K562 (cell line): Measurements from ENCODE around the gene SDHC. TPM values are rescaled to one million over a fixed set of nuclear protein-coding genes. Genes with fewer than 3 reads are reported as not detected.

Experiments used
- CBX8 ChIP-seq: fragments of 200-600 bp; sonication (generic); IDR thresholded peaks from 2 replicates; pipeline ENCODE4 v1.6.1; 2012; ENCODE audit warnings: borderline replicate concordance, mixed run types, low read depth, mild to moderate bottlenecking, moderate library complexity, mixed read lengths, low read length, control low read depth, inconsistent platforms; ENCODE audit not compliant: poor library complexity, severe bottlenecking; ENCODE audit errors: extremely low read depth
- GATAD2B ChIP-seq: fragments of 450-650 bp; IDR thresholded peaks from 2 replicates; pipeline ENCODE4 v1.6.1; 2017; ENCODE audit warnings: mild to moderate bottlenecking, borderline replicate concordance
- HSF4 ChIP-seq: fragments of 250-450 bp; sonication (Bioruptor Pico); IDR thresholded peaks from 2 replicates; pipeline ENCODE4 v2.1.2; 2022; ENCODE audit warnings: mild to moderate bottlenecking, moderate library complexity, borderline replicate concordance
- KLF6 ChIP-seq: fragments of 250-450 bp; sonication (Bioruptor Pico); IDR thresholded peaks from 2 replicates; pipeline ENCODE4 v1.4.0; 2020; ENCODE audit warnings: mild to moderate bottlenecking, moderate library complexity, borderline replicate concordance
- MAZ ChIP-seq, 2 experiments: fragments of 450-650 bp in 1 of 2; sonication (generic) in 1 of 2; formaldehyde crosslinking; IDR thresholded peaks in 1 of 2; conservative IDR thresholded peaks in 1 of 2; 2 replicates each; pipeline versions ENCODE4 v1.4.0 to v1.5.0; 2020; ENCODE audit warnings: mild to moderate bottlenecking in 1 of 2, missing genetic modification reagents in 1 of 2
- MEIS2 ChIP-seq: fragments of 450-650 bp; IDR thresholded peaks from 2 replicates; pipeline ENCODE4 v1.6.1; 2014; ENCODE audit warnings: mild to moderate bottlenecking; ENCODE audit not compliant: partially characterized antibody
- MTA3 ChIP-seq: fragments of 450-650 bp; formaldehyde crosslinking; IDR thresholded peaks from 2 replicates; pipeline ENCODE4 v1.6.1; 2017; ENCODE audit warnings: mild to moderate bottlenecking, borderline replicate concordance
- RBM34 ChIP-seq: fragments of 200-400 bp; formaldehyde crosslinking; IDR thresholded peaks from 2 replicates; pipeline ENCODE4 v1.6.1; 2018; ENCODE audit warnings: low read length, borderline replicate concordance; ENCODE audit not compliant: insufficient read depth
- SAFB ChIP-seq: fragments of 200-400 bp; formaldehyde crosslinking; IDR thresholded peaks from 2 replicates; pipeline ENCODE4 v1.6.1; 2017; ENCODE audit warnings: low read depth, low read length, borderline replicate concordance
- TOE1 ChIP-seq, 2 experiments: fragments of 450-650 bp in 1 of 2; sonication (generic) in 1 of 2; formaldehyde crosslinking in 1 of 2; IDR thresholded peaks; 2 replicates each; pipeline versions ENCODE4 v1.7.1 to v1.8.0; 2016 to 2022; ENCODE audit warnings: borderline replicate concordance in 2 of 2, mild to moderate bottlenecking in 2 of 2, antibody characterized with exemption in 1 of 2, inconsistent platforms in 1 of 2, low read depth in 1 of 2, missing genetic modification reagents in 1 of 2, moderate library complexity in 1 of 2
- ZBED1 ChIP-seq: IDR thresholded peaks from 2 replicates; pipeline ENCODE4 v1.6.1; 2014
- ZBTB8A ChIP-seq: fragments of 450-650 bp; IDR thresholded peaks from 2 replicates; pipeline ENCODE4 v1.6.1; 2018; ENCODE audit warnings: mild to moderate bottlenecking, moderate library complexity; ENCODE audit not compliant: partially characterized antibody
- ZNF239 ChIP-seq: fragments of 250-450 bp; sonication (Bioruptor Pico); IDR thresholded peaks from 2 replicates; pipeline ENCODE4 v1.4.0; 2020; ENCODE audit warnings: mild to moderate bottlenecking
- ZNF77 ChIP-seq: fragments of 250-450 bp; sonication (Bioruptor Pico); IDR thresholded peaks from 2 replicates; pipeline ENCODE4 v1.5.0; 2020
- ZNF79 ChIP-seq: fragments of 250-450 bp; sonication (Bioruptor Pico); IDR thresholded peaks from 2 replicates; pipeline ENCODE4 v1.4.0; 2020; ENCODE audit warnings: low read depth, mild to moderate bottlenecking, moderate library complexity
- polyA plus RNA-seq, 8 experiments: library from polyadenylated mRNA; depleted of rRNA in 4 of 8; stranded (reverse) in 5 of 8; unstranded in 3 of 8; fragments of >200 nt; fragmentation: Nextera tagmentation in 2 of 8; fragmentation: Illumina TruSeq in 1 of 8; extraction: Ambion mirVana in 2 of 8; extraction: Trizol in 1 of 8; gene quantifications; 2 replicates each; pipeline versions ENCODE4 v1.2.1 to v1.2.3, GENCODE V29; 2011 to 2014; ENCODE audit warnings: inconsistent platforms in 1 of 8, missing spikeins in 1 of 8
- total RNA-seq, 7 experiments: library from RNA; depleted of rRNA in 6 of 7; stranded (reverse); fragments of >200 nt in 6 of 7; fragmentation: Illumina TruSeq in 2 of 7; extraction: Trizol in 2 of 7; gene quantifications; 2 replicates each; pipeline versions ENCODE4 v1.2.1 to v1.2.3, GENCODE V29; 2011 to 2021; ENCODE audit warnings: low replicate concordance in 1 of 7
- TF ChIP-seq, protein P1 (sequence below): sonication (generic); formaldehyde crosslinking; IDR thresholded peaks from 2 replicates; pipeline ENCODE4 v1.8.0; 2022; ENCODE audit warnings: mild to moderate bottlenecking, low read depth, missing genetic modification reagents
- TF ChIP-seq, protein P2 (sequence below): conservative IDR thresholded peaks from 2 replicates; pipeline ENCODE4 v1.6.1; 2011; ENCODE audit warnings: low read depth, mild to moderate bottlenecking, low read length; ENCODE audit not compliant: control insufficient read depth
- TF ChIP-seq, protein P3 (sequence below): fragments of 250-450 bp; sonication (Bioruptor Pico); IDR thresholded peaks from 2 replicates; pipeline ENCODE4 v1.4.0; 2020
- TF ChIP-seq, protein P4 (sequence below): sonication (generic); formaldehyde crosslinking; IDR thresholded peaks from 2 replicates; pipeline ENCODE4 v1.8.0; 2022; ENCODE audit warnings: mild to moderate bottlenecking, missing genetic modification reagents
- TF ChIP-seq, protein P5 (sequence below): fragments of 450-650 bp; formaldehyde crosslinking; conservative IDR thresholded peaks from 2 replicates; pipeline ENCODE4 v1.4.0; 2022; ENCODE audit warnings: mild to moderate bottlenecking, missing genetic modification characterization

SDHC gene
- total and polyA plus RNA-seq, 9 of the 15 experiments (the other 6 are each of a cell fraction or from before 2014, with no cell fraction given), result 7.7 to 309 (median 174) TPM

DNA sequence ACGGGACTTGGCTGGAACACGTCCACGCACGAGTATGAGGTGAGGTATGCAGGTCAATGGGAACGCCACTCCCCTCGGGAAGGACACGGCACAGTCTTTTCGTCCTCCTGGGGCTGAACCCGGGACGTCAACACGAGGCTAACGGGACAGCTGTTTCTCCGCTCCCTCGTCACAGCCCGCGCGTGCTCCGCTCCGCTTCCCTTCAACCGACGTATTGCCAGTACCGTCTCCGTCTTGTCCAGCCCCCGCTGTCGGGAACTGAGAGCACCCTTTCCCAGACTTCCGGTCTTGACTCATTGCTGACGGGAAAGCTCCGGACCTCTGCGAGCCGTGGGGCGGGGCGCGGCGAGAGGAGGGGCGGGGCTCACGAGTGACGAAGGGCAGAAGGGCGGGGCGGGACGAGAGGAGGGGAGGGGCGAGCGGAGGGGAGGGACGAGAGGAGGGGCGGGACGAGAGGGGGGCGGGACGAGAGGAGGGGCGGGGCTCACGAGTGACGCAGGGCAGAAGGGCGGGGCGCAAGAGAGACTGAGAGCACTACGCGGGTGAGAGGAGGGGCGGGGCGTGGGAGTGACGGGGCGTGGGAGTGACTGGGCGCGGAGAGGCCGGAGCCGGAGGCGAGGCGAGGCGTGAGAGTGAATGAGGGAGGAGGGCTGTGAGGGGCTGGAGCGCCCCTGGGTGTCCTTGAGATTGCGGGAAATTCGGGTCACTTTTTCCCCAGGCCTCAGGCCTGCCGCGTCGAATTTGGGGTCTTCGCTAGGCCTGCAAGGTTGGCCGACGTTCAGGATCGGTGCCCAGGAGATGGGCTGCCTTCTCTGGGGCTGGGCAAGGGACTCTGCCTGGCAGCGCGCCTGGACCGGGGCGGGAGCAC, 75.7 kb downstream of the SDHC start (continued):
- TF ChIP-seq MEIS2 (peak; percentile 29), HSF4 (CRISPR knock-in tag) (no peak), ZBED1 (no peak), ZBTB8A (no peak), ZNF77 (CRISPR knock-in tag) (no peak), GATAD2B (peak; percentile 61; the same call in 1 of the 2 replicates), KLF6 (0 out of 2 replicates have a peak, but pooled peaks have one; percentile 35), CBX8 (no peak), SAFB (peak; percentile 54; the same call in 1 of the 2 replicates), ZNF239 (CRISPR knock-in tag) (no peak), ZNF79 (no peak), MAZ (CRISPR knock-in tag; conservative IDR thresholded peaks at IDR 0.05 in 1 of 2, IDR thresholded peaks at IDR 0.05 in 1 of 2) (peak; percentile 84 to 96), MTA3 (peak; percentile 64; the same call in 1 of the 2 replicates), TOE1 (IDR thresholded peaks at IDR 0.05; ENCODE audit: borderline replicate concordance) (peak; percentile 64), TOE1 (CRISPR knock-in tag; IDR thresholded peaks at IDR 0.05; ENCODE audit: borderline replicate concordance, low read depth) (peak; percentile 90; the same call in 1 of the 2 replicates), RBM34 (no peak)
- TF ChIP-seq, protein P1, sequence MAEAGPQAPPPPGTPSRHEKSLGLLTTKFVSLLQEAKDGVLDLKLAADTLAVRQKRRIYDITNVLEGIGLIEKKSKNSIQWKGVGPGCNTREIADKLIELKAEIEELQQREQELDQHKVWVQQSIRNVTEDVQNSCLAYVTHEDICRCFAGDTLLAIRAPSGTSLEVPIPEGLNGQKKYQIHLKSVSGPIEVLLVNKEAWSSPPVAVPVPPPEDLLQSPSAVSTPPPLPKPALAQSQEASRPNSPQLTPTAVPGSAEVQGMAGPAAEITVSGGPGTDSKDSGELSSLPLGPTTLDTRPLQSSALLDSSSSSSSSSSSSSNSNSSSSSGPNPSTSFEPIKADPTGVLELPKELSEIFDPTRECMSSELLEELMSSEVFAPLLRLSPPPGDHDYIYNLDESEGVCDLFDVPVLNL, result peak; percentile 28; the same call in 1 of the 2 replicates
- TF ChIP-seq, protein P2, sequence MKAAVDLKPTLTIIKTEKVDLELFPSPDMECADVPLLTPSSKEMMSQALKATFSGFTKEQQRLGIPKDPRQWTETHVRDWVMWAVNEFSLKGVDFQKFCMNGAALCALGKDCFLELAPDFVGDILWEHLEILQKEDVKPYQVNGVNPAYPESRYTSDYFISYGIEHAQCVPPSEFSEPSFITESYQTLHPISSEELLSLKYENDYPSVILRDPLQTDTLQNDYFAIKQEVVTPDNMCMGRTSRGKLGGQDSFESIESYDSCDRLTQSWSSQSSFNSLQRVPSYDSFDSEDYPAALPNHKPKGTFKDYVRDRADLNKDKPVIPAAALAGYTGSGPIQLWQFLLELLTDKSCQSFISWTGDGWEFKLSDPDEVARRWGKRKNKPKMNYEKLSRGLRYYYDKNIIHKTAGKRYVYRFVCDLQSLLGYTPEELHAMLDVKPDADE, result peak; percentile 75
- TF ChIP-seq, protein P3, sequence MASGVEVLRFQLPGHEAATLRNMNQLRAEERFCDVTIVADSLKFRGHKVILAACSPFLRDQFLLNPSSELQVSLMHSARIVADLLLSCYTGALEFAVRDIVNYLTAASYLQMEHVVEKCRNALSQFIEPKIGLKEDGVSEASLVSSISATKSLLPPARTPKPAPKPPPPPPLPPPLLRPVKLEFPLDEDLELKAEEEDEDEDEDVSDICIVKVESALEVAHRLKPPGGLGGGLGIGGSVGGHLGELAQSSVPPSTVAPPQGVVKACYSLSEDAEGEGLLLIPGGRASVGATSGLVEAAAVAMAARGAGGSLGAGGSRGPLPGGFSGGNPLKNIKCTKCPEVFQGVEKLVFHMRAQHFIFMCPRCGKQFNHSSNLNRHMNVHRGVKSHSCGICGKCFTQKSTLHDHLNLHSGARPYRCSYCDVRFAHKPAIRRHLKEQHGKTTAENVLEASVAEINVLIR (CRISPR knock-in tag), result peak; percentile 16; the same call in 1 of the 2 replicates
- TF ChIP-seq, protein P4, sequence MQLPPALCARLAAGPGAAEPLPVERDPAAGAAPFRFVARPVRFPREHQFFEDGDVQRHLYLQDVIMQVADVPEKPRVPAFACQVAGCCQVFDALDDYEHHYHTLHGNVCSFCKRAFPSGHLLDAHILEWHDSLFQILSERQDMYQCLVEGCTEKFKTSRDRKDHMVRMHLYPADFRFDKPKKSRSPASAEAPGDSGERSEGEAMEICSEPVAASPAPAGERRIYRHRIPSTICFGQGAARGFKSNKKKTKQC (CRISPR knock-in tag), result peak; percentile 75; the same call in 1 of the 2 replicates
- TF ChIP-seq, protein P5, sequence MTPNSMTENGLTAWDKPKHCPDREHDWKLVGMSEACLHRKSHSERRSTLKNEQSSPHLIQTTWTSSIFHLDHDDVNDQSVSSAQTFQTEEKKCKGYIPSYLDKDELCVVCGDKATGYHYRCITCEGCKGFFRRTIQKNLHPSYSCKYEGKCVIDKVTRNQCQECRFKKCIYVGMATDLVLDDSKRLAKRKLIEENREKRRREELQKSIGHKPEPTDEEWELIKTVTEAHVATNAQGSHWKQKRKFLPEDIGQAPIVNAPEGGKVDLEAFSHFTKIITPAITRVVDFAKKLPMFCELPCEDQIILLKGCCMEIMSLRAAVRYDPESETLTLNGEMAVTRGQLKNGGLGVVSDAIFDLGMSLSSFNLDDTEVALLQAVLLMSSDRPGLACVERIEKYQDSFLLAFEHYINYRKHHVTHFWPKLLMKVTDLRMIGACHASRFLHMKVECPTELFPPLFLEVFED (CRISPR knock-in tag), result 0 out of 2 replicates have a peak, but pooled peaks have one; percentile 46
